Mesothelial cell of epicardium (in vitro differentiated cells): ENCODE results near the gene MCM7. TPM values are rescaled to one million over a fixed set of nuclear protein-coding genes. Genes with fewer than 3 reads are reported as not detected.
"Not testable (repeated sequence)": the region's sequence is repeated elsewhere in the genome, so short reads cannot be mapped to it uniquely, and the experiment has no call there.

Source experiments
- DNase-seq, 2 experiments: peaks; one replicate each; pipeline ENCODE4 v3.0.0; 2021; ENCODE audit warnings: low spot score in 2 of 2; ENCODE audit not compliant: unreplicated experiment in 2 of 2
- H3K27ac Mint-ChIP-seq: 2 replicates; pipeline ENCODE4 v1.8.0; 2021; ENCODE audit warnings: mixed read lengths
- H3K27me3 Mint-ChIP-seq: 2 replicates; pipeline ENCODE4 v1.8.0; 2021; ENCODE audit warnings: low read depth, mixed read lengths
- H3K36me3 Mint-ChIP-seq: 2 replicates; pipeline ENCODE4 v1.8.0; 2021; ENCODE audit warnings: mixed read lengths
- H3K4me1 Mint-ChIP-seq: 2 replicates; pipeline ENCODE4 v1.8.0; 2021; ENCODE audit warnings: mixed read lengths
- H3K4me3 Mint-ChIP-seq: 2 replicates; pipeline ENCODE4 v1.8.0; 2021; ENCODE audit warnings: mild to moderate bottlenecking, moderate library complexity, mixed read lengths
- H3K9me3 Mint-ChIP-seq: 2 replicates; pipeline ENCODE4 v1.8.0; 2021; ENCODE audit warnings: mixed read lengths
- CTCF ChIP-seq: fragments of 200-600 bp; sonication (generic); IDR thresholded peaks from one replicate; pipeline ENCODE4 v1.5.0; 2021; ENCODE audit warnings: antibody characterized with exemption; ENCODE audit not compliant: unreplicated experiment
- total RNA-seq: library from RNA; stranded (reverse); gene quantifications from 3 replicates; pipeline ENCODE4 v1.2.1, GENCODE V29; 2021

MCM7 gene
- 170 to 172 TPM (median 171 TPM) in 3 replicates for total RNA-seq

GRCh38 chr7:100101016-100101862 is at the start of gene MCM7, which contains the start of gene AP4M1:
Gene MCM7 (minus strand): TSS chr7:100101397. CDS start chr7:100101294, 103 bp downstream.
Gene AP4M1 (plus strand): TSS chr7:100101643. CDS start chr7:100101715, 72 bp downstream.
- Mint-ChIP-seq H3K4me3 (peak within 1 kb of the TSS; percentile 89), H3K27me3 (no peaks in the 10 kb centered on the region), H3K36me3 (peaks cover 30% of the 10 kb centered on the region), H3K9me3 (no peaks in the 10 kb centered on the region), H3K27ac (peak within 1 kb of the TSS; percentile 99), H3K4me1 (peaks cover 36% of the 10 kb centered on the region)
- no peak for TF ChIP-seq CTCF
- DNase-seq, result peak; percentile 96 to 97

DNA sequence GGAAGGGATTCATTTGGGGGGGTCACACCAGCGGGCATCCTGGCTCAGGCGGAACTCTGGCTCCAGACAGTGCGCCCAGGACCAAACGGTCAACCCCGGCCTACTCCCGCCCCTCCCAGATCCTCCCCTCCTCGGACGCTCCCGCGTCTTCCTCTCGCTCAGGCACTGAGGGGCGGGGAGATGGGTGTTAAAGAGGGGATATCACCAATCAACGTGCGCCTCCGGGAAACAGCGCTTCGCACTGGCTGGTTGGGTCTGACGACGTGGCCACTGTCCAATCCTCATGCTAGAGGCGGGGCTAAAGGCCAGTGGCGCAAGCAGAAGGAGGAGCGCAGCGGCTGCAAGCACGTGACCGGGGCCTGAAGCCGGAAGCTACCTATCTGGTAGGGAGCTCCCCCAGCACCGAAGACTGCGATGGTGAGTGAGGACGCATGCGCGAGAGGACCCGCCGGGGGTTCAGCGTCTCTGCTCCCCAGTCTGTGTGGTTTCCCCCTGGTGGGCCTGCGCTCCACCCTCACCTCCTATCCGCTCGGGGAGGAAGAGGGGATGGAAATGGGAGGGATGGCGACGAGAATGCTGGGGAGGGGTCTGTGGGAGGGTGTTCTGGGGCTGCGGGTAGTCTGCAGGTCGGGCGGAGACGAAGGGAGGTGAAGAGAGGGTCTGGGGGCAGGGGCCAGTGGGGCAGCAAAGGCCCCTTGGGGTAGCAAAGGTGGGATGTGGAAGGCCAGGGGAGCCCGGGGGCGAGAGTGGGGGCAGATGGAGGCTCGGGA is 47.5 kb upstream of the MCM7 start, which contains the start of gene LAMTOR4:
Gene LAMTOR4, plus strand, starts transcription at position 360 of the 770 bp plus-strand sequence. Its CDS starts 55 bp downstream, at position 415.
- no peak for TF ChIP-seq CTCF
- DNase-seq, result peak; percentile 95 to 96

DNA sequence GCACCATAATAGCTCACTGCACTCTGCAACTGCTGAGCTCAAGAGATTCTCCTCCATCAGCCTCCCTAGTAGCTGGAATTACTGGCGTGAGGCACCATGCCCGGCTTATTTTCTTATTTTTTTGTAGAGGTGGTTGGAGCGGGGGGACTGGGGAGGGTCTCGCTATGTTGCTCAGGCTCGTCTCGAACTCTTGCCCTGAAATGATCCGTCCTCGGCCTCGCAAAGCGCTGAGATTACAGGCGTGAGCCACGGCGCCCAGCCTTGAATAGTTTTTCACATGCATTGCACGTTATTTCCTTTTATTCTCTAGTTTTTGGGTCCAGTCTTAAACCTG is 47.0 kb upstream of the MCM7 start:
- no peak for DNase-seq
- peaks cover 10% of the 10 kb centered on the region for H3K36me3 Mint-ChIP-seq
- peak overlapping the region; percentile 99 for H3K4me3 Mint-ChIP-seq
- TF ChIP-seq CTCF, result no peak
- H3K4me1 Mint-ChIP-seq, result peaks cover 19% of the 10 kb centered on the region
- no peaks in the 10 kb centered on the region for H3K9me3 Mint-ChIP-seq
- peak overlapping the region; percentile 96 for H3K27ac Mint-ChIP-seq
- H3K27me3 Mint-ChIP-seq, result no peaks in the 10 kb centered on the region

More for the DNA sequence above, 47.5 kb upstream of the MCM7 start, which contains the start of gene LAMTOR4:
- no peaks in the 10 kb centered on the region for H3K27me3 Mint-ChIP-seq
- peak within 1 kb of the TSS; percentile 99 for H3K4me3 Mint-ChIP-seq
- H3K4me1 Mint-ChIP-seq, result peaks cover 19% of the 10 kb centered on the region
- H3K27ac Mint-ChIP-seq, result peak within 1 kb of the TSS; percentile 96
- H3K9me3 Mint-ChIP-seq, result no peaks in the 10 kb centered on the region
- H3K36me3 Mint-ChIP-seq, result peaks cover 10% of the 10 kb centered on the region

DNA sequence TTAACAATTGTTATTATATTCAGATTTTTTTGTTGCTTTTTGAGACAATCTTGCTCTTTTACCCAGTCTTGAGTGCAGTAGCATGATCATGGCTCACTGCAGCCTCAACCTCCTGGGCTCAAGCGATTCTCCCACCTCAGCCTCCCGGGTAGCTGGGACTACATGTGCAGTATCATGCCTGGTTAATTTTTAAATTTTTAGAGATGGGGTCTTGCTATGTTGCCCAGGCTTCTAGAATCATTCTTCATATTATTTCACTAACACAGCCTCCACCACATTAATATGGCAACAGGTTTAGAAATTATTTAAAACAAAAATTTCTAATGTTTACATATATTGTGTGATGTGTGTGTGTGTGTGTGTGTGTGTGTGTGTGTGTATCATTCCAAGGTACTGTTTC is 46.1 kb upstream of the MCM7 start:
- H3K4me1 Mint-ChIP-seq, result peaks cover 22% of the 10 kb centered on the region
- TF ChIP-seq CTCF, result no peak
- peaks cover 6% of the 10 kb centered on the region for H3K36me3 Mint-ChIP-seq
- no peak for DNase-seq
- no peak overlapping the region for H3K4me3 Mint-ChIP-seq
- no peaks in the 10 kb centered on the region for H3K27me3 Mint-ChIP-seq
- no peak overlapping the region for H3K27ac Mint-ChIP-seq
- no peaks in the 10 kb centered on the region for H3K9me3 Mint-ChIP-seq

GRCh38 chr7:100146350-100146749 is 45.2 kb upstream of the MCM7 start:
- H3K27ac Mint-ChIP-seq, H3K9me3 Mint-ChIP-seq, H3K27me3 Mint-ChIP-seq, H3K4me3 Mint-ChIP-seq, H3K36me3 Mint-ChIP-seq, DNase-seq: not testable (repeated sequence)
- peaks cover 22% of the 10 kb centered on the region for H3K4me1 Mint-ChIP-seq

DNA sequence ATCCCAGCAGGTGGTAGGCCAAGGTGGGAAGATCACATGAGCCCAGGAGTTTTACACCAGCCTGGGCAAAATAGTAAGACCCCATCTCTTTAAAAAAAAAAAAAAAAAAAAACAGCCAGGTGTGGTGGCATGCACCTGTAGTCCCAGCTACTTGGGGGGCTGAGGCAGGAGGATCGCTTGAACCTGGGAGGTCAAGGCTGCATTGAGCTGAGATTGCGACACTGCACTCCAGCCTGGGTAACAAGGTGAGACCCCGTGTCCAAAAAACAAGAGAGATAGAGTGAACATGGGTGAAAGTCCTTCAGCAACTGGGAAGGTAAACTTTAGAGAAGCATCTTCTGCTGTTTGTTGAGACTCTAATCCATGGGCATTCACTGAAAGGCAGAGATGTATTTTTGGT is 41.3 kb upstream of the MCM7 start:
- peaks cover 7% of the 10 kb centered on the region for H3K27me3 Mint-ChIP-seq
- no peak overlapping the region for H3K27ac Mint-ChIP-seq
- H3K36me3 Mint-ChIP-seq, result no peaks in the 10 kb centered on the region
- TF ChIP-seq CTCF, result no peak
- no peak overlapping the region for H3K4me3 Mint-ChIP-seq
- DNase-seq, result no peak
- no peaks in the 10 kb centered on the region for H3K9me3 Mint-ChIP-seq
- H3K4me1 Mint-ChIP-seq, result peaks cover 3% of the 10 kb centered on the region
